HUES48 (cell line): ENCODE results near the gene CYP11A1.

Source experiments
- H3K27ac ChIP-seq: one replicate; pipeline ENCODE4 v1.7.0; 2013; ENCODE audit warnings: low read depth, low read length, inconsistent platforms
- H3K27me3 ChIP-seq: 2 replicates; pipeline ENCODE4 v1.6.1; 2013; ENCODE audit warnings: mild to moderate bottlenecking, low read length; ENCODE audit not compliant: control insufficient read depth, insufficient read depth
- H3K36me3 ChIP-seq: 2 replicates; pipeline ENCODE4 v1.6.1; 2013; ENCODE audit warnings: low read length; ENCODE audit not compliant: control insufficient read depth, insufficient read depth
- H3K4me1 ChIP-seq: 2 replicates; pipeline ENCODE4 v1.6.1; 2013; ENCODE audit warnings: mild to moderate bottlenecking, low read length; ENCODE audit not compliant: control insufficient read depth, insufficient read depth
- H3K4me3 ChIP-seq: 2 replicates; pipeline ENCODE4 v1.5.1; 2013; ENCODE audit warnings: mild to moderate bottlenecking, low read depth, low read length
- H3K9ac ChIP-seq: 2 replicates; pipeline ENCODE4 v1.6.1; 2013; ENCODE audit warnings: mild to moderate bottlenecking, low read depth, low read length, moderate library complexity
- H3K9me3 ChIP-seq: 2 replicates; pipeline ENCODE4 v1.6.1; 2013; ENCODE audit warnings: low read length; ENCODE audit not compliant: control insufficient read depth, insufficient read depth

CYP11A1 gene

DNA sequence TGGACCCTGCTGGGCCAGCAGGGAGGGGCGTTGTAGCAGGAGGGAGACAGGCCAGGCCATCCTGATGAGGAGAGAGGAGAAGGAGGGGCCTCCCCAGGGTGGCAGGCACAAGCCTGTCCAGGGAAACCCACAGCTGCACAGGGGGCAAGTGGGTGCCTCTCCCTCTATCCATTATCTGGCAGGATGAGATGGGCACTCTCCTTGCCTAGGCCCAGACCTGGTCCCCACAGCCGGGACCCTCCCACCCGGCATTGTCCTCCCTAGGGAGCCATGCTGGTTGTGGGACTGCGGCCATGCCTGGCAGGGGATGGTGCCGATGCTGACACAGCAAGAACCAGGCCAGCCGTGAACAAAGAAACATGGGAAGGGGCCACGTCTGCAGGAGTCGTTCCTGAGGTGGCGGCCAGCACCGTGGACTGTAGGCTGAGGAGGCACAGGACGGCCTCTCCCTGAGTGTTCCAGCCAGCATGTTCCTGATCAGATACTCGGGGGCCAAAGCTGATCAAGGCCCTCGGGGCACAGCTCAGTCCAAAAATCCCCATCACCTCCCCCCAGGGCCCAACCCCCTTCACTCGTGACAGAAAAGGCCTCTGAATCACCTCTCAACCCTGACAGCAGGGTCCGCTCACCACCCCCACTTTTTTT is 19.2 kb upstream of the CYP11A1 start:
- Histone ChIP-seq H3K27ac (no peak overlapping the region), H3K9ac (no peak overlapping the region), H3K36me3 (no peaks in the 10 kb centered on the region), H3K9me3 (no peaks in the 10 kb centered on the region), H3K4me3 (no peak overlapping the region), H3K4me1 (peaks cover 8% of the 10 kb centered on the region; the same call in 1 of the 2 replicates), H3K27me3 (no peaks in the 10 kb centered on the region)

DNA sequence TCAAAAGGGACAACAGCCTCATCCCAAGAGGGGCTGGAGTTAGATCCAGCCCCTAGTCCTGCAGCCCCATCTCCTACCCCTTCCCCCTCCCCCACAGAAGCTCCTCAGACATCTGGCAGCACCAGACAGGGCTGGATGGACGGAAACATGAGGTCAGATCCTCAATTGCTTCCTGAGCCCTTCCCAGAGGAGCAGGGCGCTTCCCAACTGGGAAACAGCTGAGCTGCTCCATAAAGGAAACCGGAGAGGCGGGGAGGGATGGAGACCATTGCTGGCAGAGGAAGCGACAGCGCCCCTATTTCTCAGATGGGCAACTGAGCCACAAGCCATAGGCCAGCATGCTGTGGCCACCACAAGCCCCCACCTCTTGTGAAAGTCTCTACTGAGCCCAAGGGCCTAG is 18.3 kb upstream of the CYP11A1 start:
- H3K27me3 ChIP-seq: no peaks in the 10 kb centered on the region
- H3K4me3 ChIP-seq: no peak overlapping the region

DNA sequence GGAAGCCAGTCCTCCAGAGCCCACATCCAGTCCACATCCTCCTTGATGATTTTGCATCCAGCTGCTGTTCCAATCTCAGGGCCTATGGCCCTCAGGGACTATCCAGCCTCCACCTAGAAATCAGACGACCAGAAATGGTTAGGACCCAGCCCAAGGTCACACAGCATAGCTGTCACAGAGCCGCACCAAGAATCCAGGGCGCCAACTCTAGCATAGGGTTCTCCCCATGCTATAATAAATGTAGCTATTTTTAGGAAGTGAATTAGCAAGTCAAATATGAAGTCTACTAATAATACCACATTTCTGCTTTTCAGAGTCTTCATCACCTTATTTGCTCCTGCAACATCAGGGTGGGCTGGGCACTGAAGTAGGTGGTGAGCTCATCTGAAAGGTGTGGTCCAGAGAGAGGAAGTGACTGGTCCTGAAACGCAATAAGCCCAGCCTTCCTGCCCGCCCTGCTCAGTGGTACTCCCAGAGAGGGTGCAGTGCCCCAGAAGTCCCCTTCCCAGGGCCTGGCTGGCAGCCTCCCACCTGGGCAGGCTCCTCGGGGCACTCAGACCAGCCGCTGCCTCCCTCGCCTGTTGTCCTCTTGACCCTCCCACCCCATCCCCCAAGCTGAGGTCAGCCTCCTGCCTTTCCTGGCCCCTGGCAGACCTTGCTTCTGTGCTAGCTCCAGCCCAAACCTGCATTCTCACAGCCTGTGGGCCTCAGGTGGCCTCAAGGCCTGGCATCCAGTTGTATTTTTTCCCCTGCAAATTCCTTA is 17.6 kb upstream of the CYP11A1 start:
- no peak overlapping the region for H3K9ac ChIP-seq
- H3K4me1 ChIP-seq: peaks cover 8% of the 10 kb centered on the region; the same call in 1 of the 2 replicates
- no peaks in the 10 kb centered on the region for H3K9me3 ChIP-seq
- H3K36me3 ChIP-seq: no peaks in the 10 kb centered on the region
- H3K27me3 ChIP-seq: no peaks in the 10 kb centered on the region
- no peak overlapping the region for H3K27ac ChIP-seq
- H3K4me3 ChIP-seq: no peak overlapping the region

More for the DNA sequence above, 18.3 kb upstream of the CYP11A1 start:
- Histone ChIP-seq H3K4me1 (peaks cover 8% of the 10 kb centered on the region; the same call in 1 of the 2 replicates), H3K9ac (no peak overlapping the region), H3K9me3 (no peaks in the 10 kb centered on the region), H3K27ac (no peak overlapping the region), H3K36me3 (no peaks in the 10 kb centered on the region)

DNA sequence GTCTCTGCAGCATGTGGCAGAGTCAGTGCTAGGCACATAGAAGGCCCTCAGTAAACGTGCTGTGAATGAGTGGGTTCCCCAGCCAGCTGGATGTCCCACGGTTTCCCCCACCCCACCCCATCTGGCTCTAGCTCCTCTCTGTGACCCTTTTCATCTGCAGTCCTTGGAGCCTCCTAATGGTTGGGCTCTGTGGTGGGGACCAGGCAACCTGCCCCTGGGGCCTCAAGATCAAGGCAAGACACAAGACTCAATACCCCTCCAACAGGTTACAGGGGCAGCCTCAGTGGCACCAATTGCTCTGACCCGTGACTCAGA is 17.1 kb upstream of the CYP11A1 start:
- Histone ChIP-seq H3K27me3 (no peaks in the 10 kb centered on the region), H3K9me3 (no peaks in the 10 kb centered on the region), H3K4me3 (no peak overlapping the region), H3K36me3 (no peaks in the 10 kb centered on the region), H3K27ac (no peak overlapping the region), H3K9ac (no peak overlapping the region), H3K4me1 (peaks cover 8% of the 10 kb centered on the region; the same call in 1 of the 2 replicates)

DNA sequence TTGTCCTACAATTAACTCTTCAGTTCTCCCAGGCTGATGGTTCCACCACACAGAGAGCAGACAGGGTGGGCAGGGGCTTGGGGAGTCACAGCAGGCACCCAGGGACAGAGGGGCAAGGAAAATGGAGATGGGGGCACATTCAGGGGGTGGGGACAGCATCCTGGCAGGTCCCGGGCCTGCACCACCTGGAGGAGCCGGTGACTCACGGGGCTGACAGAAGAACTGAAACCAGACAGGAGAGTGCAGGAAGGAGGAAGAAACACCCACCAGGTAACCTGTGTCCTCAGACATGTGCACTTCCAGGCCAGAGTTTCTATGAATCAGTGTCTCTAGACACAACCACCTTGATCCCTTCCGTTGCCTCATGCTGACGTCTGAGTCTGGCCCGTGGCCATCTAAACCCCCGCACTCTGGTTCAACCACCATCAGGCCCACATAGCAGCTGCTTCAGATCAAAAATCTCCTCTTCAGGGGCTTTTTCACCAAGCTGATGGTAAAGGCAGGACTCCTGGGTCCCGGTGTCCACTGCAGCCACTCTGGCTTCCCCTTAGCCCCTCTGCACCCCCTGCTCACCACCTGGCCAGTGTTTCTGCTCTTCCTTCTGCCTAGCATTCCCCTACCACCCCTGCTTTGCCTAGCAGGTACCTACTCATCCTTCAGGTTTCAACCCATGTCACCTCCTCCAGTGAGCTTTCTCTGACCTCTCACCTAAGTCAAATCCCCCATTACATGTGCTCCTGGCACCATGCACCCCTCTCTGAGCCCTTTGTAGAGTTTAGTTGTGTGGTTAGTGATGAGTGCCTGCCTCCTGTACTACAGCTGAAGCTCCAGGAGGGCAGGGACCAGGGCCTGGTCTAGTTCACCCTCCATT is 16.5 kb upstream of the CYP11A1 start:
- H3K27me3 ChIP-seq: no peaks in the 10 kb centered on the region
- H3K9me3 ChIP-seq: no peaks in the 10 kb centered on the region
- no peak overlapping the region for H3K9ac ChIP-seq
- H3K27ac ChIP-seq: no peak overlapping the region
- H3K4me1 ChIP-seq: peaks cover 8% of the 10 kb centered on the region; the same call in 1 of the 2 replicates
- H3K4me3 ChIP-seq: no peak overlapping the region
- no peaks in the 10 kb centered on the region for H3K36me3 ChIP-seq

DNA sequence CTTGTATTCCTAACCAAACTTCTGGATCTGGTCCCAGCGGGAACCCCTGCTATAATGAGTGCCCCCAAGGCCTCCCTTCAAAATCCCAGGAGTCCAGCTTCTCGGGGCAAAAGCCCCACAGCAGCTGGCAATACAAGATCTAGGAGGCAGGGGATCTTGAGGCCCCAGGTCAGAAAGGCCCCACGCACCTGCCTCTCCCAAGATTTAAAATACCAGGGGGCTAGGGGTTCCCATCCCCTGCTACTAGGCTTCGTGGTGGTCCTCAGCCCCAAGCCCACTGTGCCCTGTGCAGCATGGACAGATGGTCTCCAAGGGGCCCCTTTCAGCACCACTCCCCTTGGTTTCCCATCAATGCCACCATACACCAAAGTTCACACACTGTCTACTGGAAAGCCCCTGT is 15.8 kb upstream of the CYP11A1 start:
- H3K27me3 ChIP-seq: no peaks in the 10 kb centered on the region
- no peaks in the 10 kb centered on the region for H3K9me3 ChIP-seq
- H3K4me3 ChIP-seq: no peak overlapping the region
- peaks cover 8% of the 10 kb centered on the region; the same call in 1 of the 2 replicates for H3K4me1 ChIP-seq
- no peaks in the 10 kb centered on the region for H3K36me3 ChIP-seq
- no peak overlapping the region for H3K9ac ChIP-seq
- H3K27ac ChIP-seq: no peak overlapping the region

DNA sequence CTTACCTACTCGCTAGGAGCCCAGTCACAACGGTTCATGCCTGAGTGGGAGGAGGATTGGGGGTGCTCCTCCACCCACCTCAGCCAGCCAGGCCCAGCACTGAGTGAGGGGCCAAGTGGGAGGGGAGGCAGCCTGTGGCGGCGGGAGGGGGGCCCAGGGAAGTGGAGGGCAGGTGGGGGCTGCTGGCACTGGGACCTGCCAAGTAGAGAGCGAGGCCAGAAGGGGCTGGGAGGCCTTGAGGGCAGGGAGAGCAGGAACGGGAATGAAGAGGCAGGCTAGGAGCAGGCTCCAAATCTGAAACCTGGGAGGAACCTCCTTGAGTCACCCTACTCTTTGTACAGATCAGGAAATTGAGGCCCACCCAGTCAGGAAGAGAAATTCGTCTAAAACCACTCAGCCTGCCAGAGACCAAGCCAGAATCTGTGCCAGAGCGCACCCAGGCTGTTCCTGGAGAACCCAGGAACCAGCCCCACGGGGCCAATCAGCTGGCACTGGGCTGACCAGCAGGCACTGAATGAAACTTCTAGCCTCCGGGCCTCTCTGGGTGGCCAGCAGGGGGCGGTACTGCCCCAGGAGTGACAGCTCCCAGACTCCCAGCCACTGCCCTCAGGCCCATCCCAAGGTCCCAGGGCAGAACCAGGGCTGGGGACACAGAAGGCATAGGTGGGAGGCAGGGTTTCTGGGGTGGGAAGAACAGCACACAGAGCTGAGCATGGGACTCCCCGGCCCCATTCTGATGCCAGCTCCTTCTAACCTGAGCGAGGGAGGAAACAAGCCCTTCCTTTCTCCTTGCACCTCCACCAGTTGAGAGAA is 14.8 kb upstream of the CYP11A1 start:
- Histone ChIP-seq H3K4me1 (peaks cover 8% of the 10 kb centered on the region; the same call in 1 of the 2 replicates), H3K9me3 (no peaks in the 10 kb centered on the region), H3K27me3 (no peaks in the 10 kb centered on the region), H3K27ac (no peak overlapping the region), H3K9ac (no peak overlapping the region), H3K4me3 (no peak overlapping the region), H3K36me3 (no peaks in the 10 kb centered on the region)

DNA sequence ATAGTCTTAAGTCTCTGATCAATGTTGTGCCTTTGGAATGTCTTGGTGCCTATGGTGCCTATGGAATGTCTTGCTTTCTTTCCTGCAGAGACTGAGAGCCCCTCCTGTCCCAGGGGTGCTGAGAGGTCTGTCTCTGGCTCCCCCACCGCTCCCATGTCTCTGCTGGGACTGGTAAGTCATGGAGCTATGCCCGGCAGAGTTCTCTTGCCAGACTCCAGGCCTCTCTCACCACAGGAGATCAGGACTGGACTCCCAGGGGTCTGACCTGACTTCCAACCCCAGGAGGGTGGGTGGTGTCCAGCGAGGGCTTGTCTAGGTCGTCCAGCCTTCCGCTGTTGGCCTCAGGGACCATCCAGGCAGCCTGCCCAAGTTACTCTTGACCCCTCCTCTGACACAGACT is 14.0 kb upstream of the CYP11A1 start:
- Histone ChIP-seq H3K36me3 (no peaks in the 10 kb centered on the region), H3K27ac (no peak overlapping the region), H3K9ac (no peak overlapping the region), H3K9me3 (no peaks in the 10 kb centered on the region), H3K4me3 (no peak overlapping the region), H3K4me1 (peaks cover 4% of the 10 kb centered on the region; the same call in 1 of the 2 replicates), H3K27me3 (no peaks in the 10 kb centered on the region)

DNA sequence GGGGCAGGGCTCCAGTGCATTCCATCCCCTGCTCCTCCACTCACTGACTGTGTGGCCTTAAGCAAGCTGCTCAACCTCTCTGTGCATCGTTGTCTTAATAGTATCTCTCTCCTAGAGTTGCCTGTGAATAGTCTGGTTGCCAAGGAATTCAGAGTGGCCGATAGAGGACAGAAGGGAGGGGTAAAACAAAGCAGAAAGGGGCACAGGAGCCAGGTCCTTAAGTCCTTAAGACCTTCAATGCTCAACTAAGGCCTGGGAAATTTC is 13.7 kb upstream of the CYP11A1 start:
- Histone ChIP-seq H3K36me3 (no peaks in the 10 kb centered on the region), H3K4me3 (no peak overlapping the region), H3K4me1 (peaks cover under 1% of the 10 kb centered on the region; the same call in 1 of the 2 replicates), H3K27me3 (no peaks in the 10 kb centered on the region), H3K9ac (no peak overlapping the region), H3K27ac (no peak overlapping the region), H3K9me3 (no peaks in the 10 kb centered on the region)

DNA sequence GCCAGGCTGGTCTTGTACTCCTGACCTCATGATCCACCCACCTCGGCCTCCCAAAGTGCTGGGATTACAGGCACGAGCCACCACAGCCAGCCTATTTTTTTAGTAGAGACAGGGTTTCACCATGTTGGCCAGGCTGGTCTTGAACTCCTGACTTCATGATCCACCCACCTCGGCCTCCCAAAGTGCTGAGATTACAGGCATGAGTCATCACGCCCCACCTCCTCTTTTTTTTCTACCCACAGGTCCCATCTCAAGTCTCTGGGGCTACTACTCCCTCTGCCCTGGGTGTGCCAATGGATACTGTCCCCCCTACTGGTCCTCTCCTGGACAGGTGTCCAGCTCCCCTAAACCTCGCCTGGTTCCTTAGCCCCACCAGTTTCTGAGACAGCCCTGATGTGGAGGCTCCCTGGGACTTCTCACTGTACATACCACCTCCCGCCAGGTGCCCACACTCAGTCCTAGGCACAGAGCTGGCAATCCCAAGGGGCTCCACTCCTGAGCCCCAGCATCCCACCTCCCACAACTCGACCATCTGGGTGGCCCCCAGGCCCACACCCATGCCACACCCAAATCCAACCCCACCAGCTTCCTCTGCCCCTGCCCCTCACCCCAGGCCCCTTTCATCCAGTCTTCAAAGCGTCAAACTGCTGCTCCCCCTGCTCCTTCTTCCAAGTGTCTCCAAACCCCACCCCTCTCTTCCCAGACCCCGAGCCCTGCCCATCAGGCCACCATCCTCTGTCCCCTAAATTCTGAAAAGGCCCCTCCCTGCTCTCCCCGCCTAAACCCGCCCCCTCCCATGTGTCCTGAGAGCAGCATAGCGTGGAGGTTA is 13.1 kb upstream of the CYP11A1 start:
- no peaks in the 10 kb centered on the region for H3K9me3 ChIP-seq
- H3K27me3 ChIP-seq: no peaks in the 10 kb centered on the region
- no peaks in the 10 kb centered on the region for H3K36me3 ChIP-seq
- H3K4me1 ChIP-seq: no peaks in the 10 kb centered on the region
- H3K4me3 ChIP-seq: no peak overlapping the region
- H3K9ac ChIP-seq: no peak overlapping the region
- no peak overlapping the region for H3K27ac ChIP-seq
